DND-41 (cell line): ENCODE data around the gene MAPK10.
"Not testable (repeated sequence)": the region's sequence is repeated elsewhere in the genome, so short reads cannot be mapped to it uniquely, and the experiment has no call there.

Experiments used
- ATAC-seq: fragments of 200-7000 bp; cut with Tn5 transposase; 3 replicates; pipeline ENCODE4 v1.9.1; 2021; ENCODE audit warnings: low read depth; ENCODE audit not compliant: insufficient read depth
- DNase-seq: peaks from one replicate; pipeline ENCODE4 v3.0.0-alpha.2; 2020
- H2AFZ ChIP-seq: 2 replicates; pipeline ENCODE4 v1.6.0; 2012; ENCODE audit warnings: low read depth, low read length
- H3K27ac ChIP-seq: 2 replicates; pipeline ENCODE4 v1.5.1; 2012; ENCODE audit warnings: low read length, inconsistent platforms
- H3K27me3 ChIP-seq: fragments of 200-600 bp; sonication (generic); 2 replicates; pipeline ENCODE4 v1.6.0; 2012; ENCODE audit warnings: low read length, mild to moderate bottlenecking, inconsistent platforms; ENCODE audit not compliant: insufficient read depth, poor library complexity
- H3K36me3 ChIP-seq: 2 replicates; pipeline ENCODE4 v1.5.1; 2012; ENCODE audit warnings: low read length, inconsistent platforms; ENCODE audit not compliant: insufficient read depth
- H3K4me1 ChIP-seq: 2 replicates; pipeline ENCODE4 v1.5.1; 2012; ENCODE audit warnings: mild to moderate bottlenecking, low read length; ENCODE audit not compliant: insufficient read depth
- H3K4me2 ChIP-seq: 2 replicates; pipeline ENCODE4 v1.6.0; 2012; ENCODE audit warnings: mild to moderate bottlenecking, moderate library complexity, low read length, inconsistent platforms; ENCODE audit not compliant: insufficient read depth
- H3K4me3 ChIP-seq, 2 experiments: fragments of 200-600 bp in 1 of 2; shearing (Covaris generic) in 1 of 2; 2 replicates each; pipeline ENCODE4 v1.5.1; 2012 to 2016; ENCODE audit warnings: inconsistent platforms in 2 of 2, low read length in 2 of 2, mild to moderate bottlenecking in 2 of 2, low read depth in 1 of 2, moderate library complexity in 1 of 2
- H3K79me2 ChIP-seq: 2 replicates; pipeline ENCODE4 v1.6.0; 2012; ENCODE audit warnings: low read length, inconsistent platforms; ENCODE audit not compliant: insufficient read depth
- H3K9ac ChIP-seq: 2 replicates; pipeline ENCODE4 v1.6.0; 2012; ENCODE audit warnings: low read depth, mild to moderate bottlenecking, inconsistent platforms, low read length, moderate library complexity
- H3K9me3 ChIP-seq: 2 replicates; pipeline ENCODE4 v1.5.1; 2012; ENCODE audit warnings: low read length, moderate library complexity, mild to moderate bottlenecking, inconsistent platforms; ENCODE audit not compliant: insufficient read depth, severe bottlenecking
- H4K20me1 ChIP-seq: 2 replicates; pipeline ENCODE4 v1.6.0; 2012; ENCODE audit warnings: low read length; ENCODE audit not compliant: insufficient read depth
- EZH2 ChIP-seq: IDR thresholded peaks from 3 replicates; pipeline ENCODE4 v1.6.1; 2012; ENCODE audit warnings: borderline replicate concordance, low read depth, mild to moderate bottlenecking, moderate library complexity, low read length, inconsistent platforms; ENCODE audit not compliant: severe bottlenecking
- TF ChIP-seq, protein P1 (sequence below): IDR thresholded peaks from 2 replicates; pipeline ENCODE4 v1.5.1; 2012; ENCODE audit warnings: borderline replicate concordance, low read length, moderate library complexity, mild to moderate bottlenecking; ENCODE audit not compliant: poor library complexity, severe bottlenecking; ENCODE audit errors: extremely low read depth

The MAPK10 gene

DNA sequence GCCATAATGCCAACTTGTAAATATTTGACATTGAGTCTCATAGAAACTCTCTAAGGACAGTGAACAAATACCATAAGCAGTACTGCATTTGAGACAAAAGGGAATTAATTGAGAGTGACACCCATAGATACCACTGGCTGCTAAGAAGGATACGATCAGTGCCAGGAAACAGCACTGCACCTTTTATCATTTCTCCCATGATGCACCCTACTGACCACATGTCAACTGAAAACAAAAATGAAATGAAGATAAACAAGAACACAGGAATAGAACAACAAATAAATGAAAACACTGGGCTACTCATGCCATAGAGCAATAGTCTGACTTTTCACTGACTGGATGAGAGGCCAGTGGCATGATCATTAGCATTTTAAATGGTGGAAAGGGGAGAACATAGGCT, 270.8 kb downstream of the MAPK10 start:
- Histone ChIP-seq H3K27ac (no peak overlapping the region), H3K4me2 (no peak overlapping the region), H2AFZ (no peak overlapping the region), H4K20me1 (no peaks in the 10 kb centered on the region), H3K9ac (no peak overlapping the region), H3K4me3 (no peak overlapping the region), H3K79me2 (no peaks in the 10 kb centered on the region), H3K27me3 (no peaks in the 10 kb centered on the region), H3K36me3 (no peaks in the 10 kb centered on the region), H3K4me1 (no peaks in the 10 kb centered on the region), H3K9me3 (no peaks in the 10 kb centered on the region)
- ATAC-seq (no peak), DNase-seq (no peak)
- no peak for TF ChIP-seq EZH2
- TF ChIP-seq, protein P1, sequence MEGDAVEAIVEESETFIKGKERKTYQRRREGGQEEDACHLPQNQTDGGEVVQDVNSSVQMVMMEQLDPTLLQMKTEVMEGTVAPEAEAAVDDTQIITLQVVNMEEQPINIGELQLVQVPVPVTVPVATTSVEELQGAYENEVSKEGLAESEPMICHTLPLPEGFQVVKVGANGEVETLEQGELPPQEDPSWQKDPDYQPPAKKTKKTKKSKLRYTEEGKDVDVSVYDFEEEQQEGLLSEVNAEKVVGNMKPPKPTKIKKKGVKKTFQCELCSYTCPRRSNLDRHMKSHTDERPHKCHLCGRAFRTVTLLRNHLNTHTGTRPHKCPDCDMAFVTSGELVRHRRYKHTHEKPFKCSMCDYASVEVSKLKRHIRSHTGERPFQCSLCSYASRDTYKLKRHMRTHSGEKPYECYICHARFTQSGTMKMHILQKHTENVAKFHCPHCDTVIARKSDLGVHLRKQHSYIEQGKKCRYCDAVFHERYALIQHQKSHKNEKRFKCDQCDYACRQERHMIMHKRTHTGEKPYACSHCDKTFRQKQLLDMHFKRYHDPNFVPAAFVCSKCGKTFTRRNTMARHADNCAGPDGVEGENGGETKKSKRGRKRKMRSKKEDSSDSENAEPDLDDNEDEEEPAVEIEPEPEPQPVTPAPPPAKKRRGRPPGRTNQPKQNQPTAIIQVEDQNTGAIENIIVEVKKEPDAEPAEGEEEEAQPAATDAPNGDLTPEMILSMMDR: no peak

- not testable (repeated sequence) for H3K36me3 ChIP-seq, H3K27ac ChIP-seq, H3K4me2 ChIP-seq, H3K9ac ChIP-seq, DNase-seq, H3K4me3 ChIP-seq, H2AFZ ChIP-seq, H4K20me1 ChIP-seq, H3K27me3 ChIP-seq, H3K79me2 ChIP-seq, H3K9me3 ChIP-seq, H3K4me1 ChIP-seq, ATAC-seq
Measured at GRCh38 chr4:86075796-86076195, 284.1 kb downstream of the MAPK10 start.

DNA sequence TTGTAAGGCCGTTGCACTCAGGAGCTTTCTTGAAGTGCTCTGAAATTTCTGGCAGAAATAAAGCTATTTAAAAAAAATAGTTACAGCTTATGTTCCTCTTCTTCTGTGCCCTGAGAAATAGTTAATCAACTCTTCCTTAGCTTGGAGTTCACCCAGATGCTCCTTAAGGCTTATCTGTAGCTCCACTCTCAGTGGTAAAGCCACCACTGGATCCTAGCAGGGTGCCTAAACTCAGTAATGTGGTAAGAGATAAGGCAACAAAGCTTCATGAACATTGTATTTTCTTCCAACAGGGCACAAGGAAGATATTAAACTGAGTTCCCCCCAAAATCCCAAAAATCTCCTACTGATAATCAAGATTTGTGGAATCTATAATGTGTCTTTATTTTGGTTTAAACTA, 299.5 kb downstream of the MAPK10 start:
- Histone ChIP-seq H3K4me1 (no peaks in the 10 kb centered on the region), H3K9ac (no peak overlapping the region), H3K79me2 (no peaks in the 10 kb centered on the region), H3K4me3 (no peak overlapping the region), H4K20me1 (no peaks in the 10 kb centered on the region), H3K36me3 (no peaks in the 10 kb centered on the region), H3K27me3 (no peaks in the 10 kb centered on the region), H3K27ac (no peak overlapping the region), H3K4me2 (no peak overlapping the region), H3K9me3 (no peaks in the 10 kb centered on the region), H2AFZ (no peak overlapping the region)
- TF ChIP-seq EZH2: no peak
- TF ChIP-seq, protein P1: no peak
- DNase-seq (no peak), ATAC-seq (no peak)

- no peak overlapping the region for H3K4me3 ChIP-seq
- H2AFZ ChIP-seq: no peak overlapping the region
- H3K27me3 ChIP-seq: no peaks in the 10 kb centered on the region
- ATAC-seq (no peak), DNase-seq (no peak)
- H3K36me3 ChIP-seq: no peaks in the 10 kb centered on the region
- H3K4me1 ChIP-seq: no peaks in the 10 kb centered on the region
- no peaks in the 10 kb centered on the region for H3K79me2 ChIP-seq
- no peak overlapping the region for H3K27ac ChIP-seq
- no peaks in the 10 kb centered on the region for H4K20me1 ChIP-seq
- no peak overlapping the region for H3K4me2 ChIP-seq
- no peak overlapping the region for H3K9ac ChIP-seq
- TF ChIP-seq, protein P1: no peak
- TF ChIP-seq EZH2: no peak
- H3K9me3 ChIP-seq: no peaks in the 10 kb centered on the region
Measured at GRCh38 chr4:86058621-86059020, 301.2 kb downstream of the MAPK10 start.
